Suprapubic skin (tissue), 4 donors: Measurements from ENCODE around the gene NSUN7.

ENCODE experiments used
- POLR2A ChIP-seq, 2 donors: fragments of 450-650 bp; IDR thresholded peaks; one replicate each; pipeline ENCODE4 v1.6.1; 2017; ENCODE audit warnings: antibody characterized with exemption in 2 of 2, mild to moderate bottlenecking in 2 of 2, moderate library complexity in 2 of 2
- POLR2AphosphoS5 ChIP-seq, 3 donors: sonication (generic); formaldehyde crosslinking; IDR thresholded peaks; one replicate each; pipeline ENCODE4 v1.6.1; 2017; ENCODE audit warnings: antibody characterized with exemption in 3 of 3

GRCh38 chr4:40739347-40739746 is 10.4 kb upstream of the NSUN7 start:
- TF ChIP-seq POLR2A (IDR thresholded peaks at IDR 0.05) (no peak), POLR2AphosphoS5 (IDR thresholded peaks at IDR 0.05) (no peak)
